CD8-positive, alpha-beta memory T cell (primary cell): ENCODE results near the gene TGM2. TPM values are rescaled to one million over a fixed set of nuclear protein-coding genes. Genes with fewer than 3 reads are reported as not detected.
A peak's percentile ranks its signal among the peaks of the same experiment; 100 is the strongest.

Experiments
- CTCF ChIA-PET: fragments of 350-600 bp; sonication (Branson Sonifier 250); formaldehyde crosslinking; loops from one replicate; lab custom pipeline; 2021; ENCODE audit warnings: antibody characterized with exemption; lab: Charles Lee
- POLR2A ChIA-PET: fragments of 350-600 bp; sonication (Branson Sonifier 250); formaldehyde crosslinking; loops from one replicate; lab custom pipeline; 2021; ENCODE audit warnings: antibody characterized with exemption; lab: Charles Lee
- DNase-seq, 5 donors: peaks; one replicate each; pipeline versions ENCODE4 v3.0.0 to v3.0.0-alpha.2; 2020 to 2022; ENCODE audit warnings: mixed read lengths in 1 of 5
- H3K27ac ChIP-seq: one replicate; pipeline ENCODE4 v1.7.0; 2013; ENCODE audit warnings: low read depth, mild to moderate bottlenecking, low read length, moderate library complexity
- H3K27me3 ChIP-seq: 2 replicates; pipeline ENCODE4 v1.7.0; 2013; ENCODE audit warnings: low read length, mild to moderate bottlenecking; ENCODE audit not compliant: insufficient read depth, poor library complexity, severe bottlenecking
- H3K36me3 ChIP-seq: 2 replicates; pipeline ENCODE4 v1.7.0; 2013; ENCODE audit warnings: mild to moderate bottlenecking, low read length, moderate library complexity; ENCODE audit not compliant: insufficient read depth
- H3K4me1 ChIP-seq: 2 replicates; pipeline ENCODE4 v1.7.0; 2013; ENCODE audit warnings: mild to moderate bottlenecking, low read length, moderate library complexity; ENCODE audit not compliant: insufficient read depth
- H3K4me3 ChIP-seq: 2 replicates; pipeline ENCODE4 v1.7.0; 2013; ENCODE audit warnings: mild to moderate bottlenecking, low read length
- H3K9me3 ChIP-seq: 2 replicates; pipeline ENCODE4 v1.7.0; 2013; ENCODE audit warnings: mild to moderate bottlenecking, low read length
- H3K27ac Mint-ChIP-seq, 8 donors: one replicate each; pipeline ENCODE4 v1.8.0; 2020 to 2021; ENCODE audit warnings: mixed read lengths in 8 of 8, mild to moderate bottlenecking in 6 of 8, inconsistent platforms in 3 of 8, moderate library complexity in 3 of 8
- H3K27me3 Mint-ChIP-seq, 2 donors: one replicate each; pipeline ENCODE4 v1.8.0; 2020 to 2021; ENCODE audit warnings: mixed read lengths in 2 of 2, mild to moderate bottlenecking in 1 of 2, moderate library complexity in 1 of 2
- H3K36me3 Mint-ChIP-seq, 3 donors: one replicate each; pipeline ENCODE4 v1.8.0; 2020 to 2021; ENCODE audit warnings: mixed read lengths in 3 of 3, inconsistent platforms in 1 of 3, mild to moderate bottlenecking in 1 of 3
- H3K4me1 Mint-ChIP-seq, 3 donors: one replicate each; pipeline ENCODE4 v1.8.0; 2020 to 2021; ENCODE audit warnings: mixed read lengths in 3 of 3, inconsistent platforms in 1 of 3, mild to moderate bottlenecking in 1 of 3
- H3K4me3 Mint-ChIP-seq, 7 donors: one replicate each; pipeline ENCODE4 v1.8.0; 2020 to 2021; ENCODE audit warnings: mixed read lengths in 7 of 7, mild to moderate bottlenecking in 6 of 7, moderate library complexity in 4 of 7, inconsistent platforms in 2 of 7
- H3K9me3 Mint-ChIP-seq, 5 donors: one replicate each; pipeline ENCODE4 v1.8.0; 2020 to 2022; ENCODE audit warnings: mixed read lengths in 5 of 5, mild to moderate bottlenecking in 3 of 5, moderate library complexity in 2 of 5, inconsistent platforms in 1 of 5
- polyA plus RNA-seq: library from polyadenylated mRNA; unstranded; fragments of 300-500 nt; fragmentation: Illumina TruSeq; gene quantifications from one replicate; pipeline ENCODE4 v1.2.3, GENCODE V29; 2021
- total RNA-seq, 2 experiments: library from RNA; stranded (reverse); gene quantifications; one replicate each; pipeline ENCODE4 v1.2.3, GENCODE V29; 2021

TGM2 gene
- total and polyA plus RNA-seq, 3 experiments from 2014 or later: not detected

- H3K4me3 ChIP-seq: no peak overlapping the region
- CTCF ChIA-PET: no interaction called here
These were observed 6.0 kb upstream of the TGM2 start for GRCh38 chr20:38170826-38171674.

GRCh38 chr20:38170219-38170825, 5.3 kb upstream of the TGM2 start:
- H3K4me3 Mint-ChIP-seq: no peak overlapping the region
- H3K27me3 Mint-ChIP-seq: peaks cover 6 to 12% of the 10 kb centered on the region in 2 donors
- H3K9me3 Mint-ChIP-seq: no peaks in the 10 kb centered on the region
- Histone ChIP-seq H3K4me3 (no peak overlapping the region), H3K27ac (no peak overlapping the region), H3K9me3 (no peaks in the 10 kb centered on the region), H3K4me1 (no peaks in the 10 kb centered on the region), H3K36me3 (no peaks in the 10 kb centered on the region), H3K27me3 (no peaks in the 10 kb centered on the region)
- DNase-seq: no peak
- H3K4me1 Mint-ChIP-seq: peaks cover 1 to 11% (median 5%) of the 10 kb centered on the region in 3 donors
- peak overlapping the region in 1 of 8 donors; percentile 3 for H3K27ac Mint-ChIP-seq
- POLR2A ChIA-PET: no interaction called here
- H3K36me3 Mint-ChIP-seq: peaks cover 0 to 1% (median 0%) of the 10 kb centered on the region in 3 donors
- CTCF ChIA-PET: no interaction called here

More at GRCh38 chr20:38170826-38171674, 6.0 kb upstream of the TGM2 start:
- no peaks in the 10 kb centered on the region for H3K36me3 Mint-ChIP-seq
- H3K4me3 Mint-ChIP-seq: no peak overlapping the region
- H3K36me3 ChIP-seq: no peaks in the 10 kb centered on the region
- no peaks in the 10 kb centered on the region for H3K9me3 Mint-ChIP-seq
- H3K27me3 Mint-ChIP-seq: peaks cover 4 to 5% of the 10 kb centered on the region in 2 donors
- H3K9me3 ChIP-seq: no peaks in the 10 kb centered on the region
- H3K27ac Mint-ChIP-seq: peak overlapping the region in 1 of 8 donors; percentile 3
- POLR2A ChIA-PET: no interaction called here
- H3K27me3 ChIP-seq: no peaks in the 10 kb centered on the region
- no peak for DNase-seq
- no peak overlapping the region for H3K27ac ChIP-seq
- no peaks in the 10 kb centered on the region for H3K4me1 ChIP-seq
- H3K4me1 Mint-ChIP-seq: peaks cover 0 to 7% (median 0%) of the 10 kb centered on the region in 3 donors

GRCh38 chr20:38169636-38170193, 4.6 kb upstream of the TGM2 start:
- H3K9me3 ChIP-seq: no peaks in the 10 kb centered on the region
- Mint-ChIP-seq H3K9me3 (no peaks in the 10 kb centered on the region), H3K27me3 (peaks cover 6 to 14% of the 10 kb centered on the region in 2 donors), H3K27ac (no peak overlapping the region), H3K4me1 (peaks cover 1 to 12% (median 6%) of the 10 kb centered on the region in 3 donors), H3K4me3 (no peak overlapping the region), H3K36me3 (peaks cover 0 to 1% (median 0%) of the 10 kb centered on the region in 3 donors)
- H3K36me3 ChIP-seq: no peaks in the 10 kb centered on the region
- H3K4me1 ChIP-seq: no peaks in the 10 kb centered on the region
- H3K27ac ChIP-seq: no peak overlapping the region
- H3K27me3 ChIP-seq: no peaks in the 10 kb centered on the region
- DNase-seq: no peak
- ChIA-PET CTCF (no interaction called here), POLR2A (no interaction called here)
- no peak overlapping the region for H3K4me3 ChIP-seq

- Histone ChIP-seq H3K27ac (no peak overlapping the region), H3K9me3 (no peaks in the 10 kb centered on the region), H3K4me1 (no peaks in the 10 kb centered on the region), H3K4me3 (no peak overlapping the region), H3K36me3 (no peaks in the 10 kb centered on the region), H3K27me3 (no peaks in the 10 kb centered on the region)
- POLR2A ChIA-PET: no interaction called here
- Mint-ChIP-seq H3K9me3 (no peaks in the 10 kb centered on the region), H3K27me3 (peaks cover 6 to 19% of the 10 kb centered on the region in 2 donors), H3K4me3 (no peak overlapping the region), H3K36me3 (peaks cover 0 to 1% (median 0%) of the 10 kb centered on the region in 3 donors), H3K27ac (peak overlapping the region in 1 of 8 donors; percentile 72), H3K4me1 (peaks cover 1 to 12% (median 6%) of the 10 kb centered on the region in 3 donors)
- CTCF ChIA-PET: no interaction called here
- DNase-seq: no peak
These were observed 3.9 kb upstream of the TGM2 start for GRCh38 chr20:38168791-38169589.

GRCh38 chr20:38167851-38168760, 3.0 kb upstream of the TGM2 start:
- Histone ChIP-seq H3K4me1 (no peaks in the 10 kb centered on the region), H3K9me3 (no peaks in the 10 kb centered on the region), H3K27me3 (no peaks in the 10 kb centered on the region), H3K36me3 (no peaks in the 10 kb centered on the region), H3K4me3 (no peak overlapping the region), H3K27ac (no peak overlapping the region)
- Mint-ChIP-seq H3K27ac (peak overlapping the region in 1 of 8 donors; percentile 63), H3K4me1 (peaks cover 1 to 12% (median 6%) of the 10 kb centered on the region in 3 donors), H3K36me3 (peaks cover 0 to 1% (median 0%) of the 10 kb centered on the region in 3 donors), H3K9me3 (no peaks in the 10 kb centered on the region), H3K4me3 (no peak overlapping the region), H3K27me3 (peaks cover 11 to 19% of the 10 kb centered on the region in 2 donors)
- ChIA-PET CTCF (interaction anchor here (2.6 kb wide), 1 partner anchor 111 kb away, joined by 8 read pairs; no protein-coding TSS in a partner anchor), POLR2A (no interaction called here)
- DNase-seq: no peak

- peak overlapping the region in 1 of 8 donors; percentile 80 for H3K27ac Mint-ChIP-seq
- H3K4me3 Mint-ChIP-seq: no peak overlapping the region
- peaks cover 0 to 3% (median 0%) of the 10 kb centered on the region in 3 donors for H3K36me3 Mint-ChIP-seq
- CTCF ChIA-PET: interaction anchor here (2.6 kb wide), 1 partner anchor 110 kb away, joined by 8 read pairs; no protein-coding TSS in a partner anchor
- no peak for DNase-seq
- H3K9me3 Mint-ChIP-seq: no peaks in the 10 kb centered on the region
- no peaks in the 10 kb centered on the region for H3K4me1 ChIP-seq
- no peaks in the 10 kb centered on the region for H3K36me3 ChIP-seq
- H3K4me3 ChIP-seq: no peak overlapping the region
- POLR2A ChIA-PET: no interaction called here
- H3K4me1 Mint-ChIP-seq: peaks cover 1 to 12% (median 6%) of the 10 kb centered on the region in 3 donors
- H3K27me3 ChIP-seq: no peaks in the 10 kb centered on the region
- H3K27ac ChIP-seq: no peak overlapping the region
- no peaks in the 10 kb centered on the region for H3K9me3 ChIP-seq
- H3K27me3 Mint-ChIP-seq: peaks cover 12 to 25% of the 10 kb centered on the region in 2 donors
These were observed 2.3 kb upstream of the TGM2 start for GRCh38 chr20:38167328-38167850.
